NCI-H187 treated with DMSO at 0.1 percent for 48 hours (cell line): Measurements from ENCODE around the gene COL3A1.

ENCODE experiments used
- DNase-seq: peaks from one replicate; lab custom pipeline; 2025; lab: John Stamatoyannopoulos, UW

The COL3A1 gene

DNA sequence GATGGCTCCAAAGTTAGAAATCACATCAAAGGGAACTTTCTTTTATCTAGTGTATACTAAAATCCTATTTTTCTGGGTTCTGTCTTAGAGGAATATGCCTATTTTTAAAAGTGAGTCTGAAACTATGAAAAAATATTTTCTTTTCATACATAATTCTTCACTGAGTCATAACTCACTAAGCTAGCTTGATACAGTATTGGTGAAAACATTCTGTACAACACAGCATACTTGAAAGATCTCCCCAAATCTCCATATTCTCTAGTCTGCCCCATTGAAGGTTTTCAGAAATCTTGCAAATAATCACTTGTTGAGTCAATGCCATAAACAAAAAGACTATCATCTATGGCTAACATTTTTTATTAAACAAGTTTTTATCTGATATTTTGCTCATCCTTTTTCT is 44.5 kb downstream of the COL3A1 start:
- no peak for DNase-seq

DNA sequence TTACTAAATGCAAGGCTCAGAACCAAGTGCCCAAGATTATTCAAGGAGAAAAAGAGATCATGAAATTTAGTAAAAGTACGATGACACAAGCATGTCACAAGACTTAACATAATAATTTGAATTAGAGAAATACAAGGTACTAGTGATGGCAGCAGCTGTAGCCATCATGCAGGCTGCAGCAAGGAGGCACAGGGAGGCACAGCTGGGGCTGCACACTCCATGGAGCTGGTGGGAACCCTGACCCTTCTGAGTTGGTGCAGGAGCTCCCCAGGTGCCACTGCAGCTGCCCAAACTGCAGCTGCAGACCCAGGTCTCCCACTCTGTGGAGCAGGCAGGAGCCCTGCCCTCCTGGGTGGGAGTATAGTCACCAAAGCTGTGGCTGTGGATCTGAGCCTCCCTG is 46.0 kb downstream of the COL3A1 start:
- DNase-seq = no peak

DNA sequence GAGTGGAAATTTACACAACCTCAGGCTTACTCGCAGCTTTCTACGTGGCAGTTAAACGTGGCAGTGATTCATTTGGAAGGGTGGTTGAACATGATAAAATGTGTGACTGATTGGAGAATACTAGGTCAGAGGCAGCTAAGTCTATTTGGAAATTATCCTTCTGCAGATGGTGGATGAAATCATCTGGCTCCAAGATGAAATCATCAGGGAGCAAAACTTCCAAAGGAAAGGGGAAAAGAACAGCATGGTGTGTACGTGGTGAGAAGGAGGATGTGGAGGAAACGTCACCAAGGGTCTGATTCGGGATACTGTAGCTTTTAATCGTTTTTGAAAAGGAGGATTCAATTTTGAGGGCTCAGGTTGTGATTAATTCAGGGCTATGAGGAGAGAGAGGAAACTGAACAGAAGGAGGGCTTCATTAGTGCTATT is 47.9 kb downstream of the COL3A1 start:
- DNase-seq = no peak

DNA sequence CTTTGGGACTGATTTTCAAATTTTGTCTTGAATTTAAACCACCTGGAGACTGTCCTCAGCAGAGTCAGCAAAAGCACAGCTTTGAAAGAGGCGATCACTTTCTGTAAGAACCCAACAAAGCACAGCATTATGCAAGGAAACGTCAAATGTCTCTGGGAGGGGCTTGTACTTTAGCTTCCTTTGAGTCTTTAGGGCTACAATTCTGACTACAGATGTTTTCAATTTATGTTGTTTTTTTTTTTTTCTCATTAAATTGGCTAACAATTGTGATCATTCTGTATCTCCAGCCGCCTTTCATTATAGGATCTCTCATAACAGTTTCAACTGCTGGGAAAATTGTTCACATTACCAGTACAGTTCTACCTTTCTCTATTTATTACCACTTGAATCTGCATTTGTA is 48.3 kb downstream of the COL3A1 start:
- DNase-seq = no peak

DNA sequence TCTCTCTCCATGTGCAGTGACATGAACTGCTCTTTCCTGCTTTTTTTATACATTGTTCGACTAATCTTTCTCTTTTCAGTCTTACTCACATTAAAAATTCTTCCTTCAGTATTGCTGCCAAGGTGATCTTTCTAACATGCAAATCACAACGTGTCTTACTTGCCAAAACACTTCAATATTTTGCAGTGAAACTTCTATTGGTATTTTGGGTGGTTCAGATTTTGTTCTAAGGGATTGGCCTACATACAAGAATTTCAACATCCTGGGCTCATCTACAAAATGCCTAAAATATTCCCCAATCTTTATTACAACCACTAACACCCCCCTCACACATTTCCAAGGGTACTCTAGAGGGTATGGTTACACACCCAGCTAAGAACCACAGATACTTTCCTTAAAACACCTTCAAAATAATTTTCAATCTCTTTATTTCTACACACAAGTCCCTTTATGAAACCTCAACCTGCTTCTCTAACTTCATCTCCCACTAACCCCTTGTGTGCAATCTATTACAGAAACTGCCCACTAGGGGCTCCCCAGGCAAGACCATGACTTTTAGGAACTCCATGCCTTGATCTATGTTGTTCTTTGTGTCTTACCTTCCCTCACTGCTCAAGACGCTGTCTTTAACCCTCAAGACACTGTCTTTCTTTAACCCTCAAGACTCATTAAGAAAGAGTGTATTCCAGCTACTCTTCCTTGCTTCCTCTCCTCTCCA is 50.9 kb downstream of the COL3A1 start:
- DNase-seq = no peak

DNA sequence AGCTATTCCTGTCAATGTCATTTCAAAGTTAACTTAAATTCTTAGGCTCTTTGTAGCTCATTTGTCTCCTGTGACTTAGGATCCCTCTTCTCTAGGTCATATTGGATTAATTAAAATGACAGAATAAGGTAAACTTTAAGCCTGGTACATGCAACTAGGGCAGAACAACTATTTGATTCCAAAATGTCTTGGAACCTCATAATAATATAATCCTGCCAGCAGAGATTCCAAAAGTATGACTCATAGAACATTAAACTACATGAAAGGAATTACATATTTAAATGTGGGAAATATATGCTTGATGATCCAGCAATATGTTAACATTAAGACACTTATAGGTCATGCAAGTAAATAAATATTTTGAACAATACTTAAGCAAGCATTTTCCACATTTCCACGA is 63.3 kb downstream of the COL3A1 start:
- DNase-seq = no peak

DNA sequence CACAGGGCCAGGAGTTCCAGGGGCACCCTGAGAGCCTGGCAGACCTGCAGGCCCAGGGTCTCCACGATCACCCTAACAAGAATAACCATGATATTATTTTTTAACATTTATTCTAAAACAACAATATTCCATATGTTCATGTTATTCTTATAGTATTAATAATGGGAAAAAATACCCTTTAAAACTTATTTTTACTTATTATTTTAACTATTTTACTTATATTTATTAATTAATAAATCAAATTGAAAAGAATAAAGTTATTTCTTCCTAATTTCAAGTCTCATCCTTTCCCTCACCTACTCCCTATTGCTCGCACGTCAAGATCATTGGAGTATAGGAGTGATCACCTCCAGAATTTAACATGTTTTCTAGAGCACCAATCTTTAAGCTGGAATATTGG is 71.7 kb downstream of the COL3A1 start:
- no peak for DNase-seq

DNA sequence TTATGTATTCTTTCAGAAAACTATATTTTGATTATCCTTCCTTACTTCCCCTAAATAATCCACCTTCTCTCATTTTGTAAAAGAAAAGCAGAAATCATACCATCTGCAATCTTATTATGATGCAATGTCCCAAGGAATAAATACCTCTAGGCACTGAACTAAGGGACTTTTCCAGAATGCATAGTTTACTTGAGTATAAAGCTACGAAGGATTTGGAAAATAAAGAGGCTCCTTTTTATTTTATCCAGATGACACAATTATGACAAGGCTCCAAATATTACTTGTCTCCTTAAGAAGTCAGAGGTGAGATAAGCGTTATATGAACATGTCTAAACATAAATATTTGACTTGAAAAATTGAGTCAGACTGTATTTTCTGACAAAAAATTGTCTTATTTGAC is 72.1 kb downstream of the COL3A1 start:
- DNase-seq = no peak

DNA sequence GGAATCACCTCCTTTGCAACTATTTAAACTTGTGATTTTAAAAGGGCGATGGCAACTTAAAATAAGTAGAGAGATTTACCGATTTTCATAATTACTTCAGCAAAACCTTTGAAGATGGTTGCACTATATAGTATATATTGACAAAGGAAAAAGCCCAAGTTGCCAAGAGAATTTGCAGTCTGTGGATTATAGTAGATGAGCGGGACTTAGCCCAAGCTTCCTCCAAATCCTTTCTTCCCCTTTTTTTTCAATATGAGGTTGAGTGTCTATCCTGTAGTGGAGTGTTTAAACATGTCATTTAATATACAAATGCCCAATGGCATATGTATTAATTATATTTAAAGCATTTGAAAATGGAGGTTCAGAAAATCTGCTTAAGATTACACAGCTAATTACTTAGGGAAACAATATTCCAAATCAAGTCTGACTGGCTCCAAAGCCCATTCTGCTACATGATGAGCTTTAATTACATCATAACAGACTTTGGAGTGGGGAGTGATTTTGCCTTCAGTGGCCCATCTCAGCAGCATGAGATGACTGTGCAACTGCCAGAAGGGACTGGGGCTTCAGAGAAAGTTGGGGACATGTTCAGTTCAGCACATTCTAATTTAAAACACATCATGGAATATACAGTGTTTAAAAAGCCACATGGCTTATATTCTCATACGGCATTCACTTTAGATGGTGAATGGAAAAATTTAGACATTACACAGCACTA is 73.2 kb downstream of the COL3A1 start:
- no peak for DNase-seq

DNA sequence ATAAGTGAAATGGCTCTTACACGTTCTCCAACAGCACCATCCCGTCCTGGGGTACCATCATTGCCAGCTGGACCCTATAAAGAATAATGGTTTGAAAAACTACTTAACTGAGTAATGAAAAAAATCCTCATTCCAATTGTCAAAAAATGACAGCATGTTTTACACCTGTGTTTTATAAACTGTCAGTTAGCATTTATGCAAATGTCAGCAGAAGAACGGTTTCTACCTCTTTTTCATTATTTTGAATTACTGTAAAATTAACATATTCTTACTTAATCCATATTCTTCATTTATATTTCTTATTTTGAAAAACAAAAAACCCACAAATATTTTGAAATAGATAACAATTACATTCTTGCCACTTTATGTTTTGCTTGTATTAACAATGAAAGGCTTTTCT is 74.0 kb downstream of the COL3A1 start:
- no peak for DNase-seq

DNA sequence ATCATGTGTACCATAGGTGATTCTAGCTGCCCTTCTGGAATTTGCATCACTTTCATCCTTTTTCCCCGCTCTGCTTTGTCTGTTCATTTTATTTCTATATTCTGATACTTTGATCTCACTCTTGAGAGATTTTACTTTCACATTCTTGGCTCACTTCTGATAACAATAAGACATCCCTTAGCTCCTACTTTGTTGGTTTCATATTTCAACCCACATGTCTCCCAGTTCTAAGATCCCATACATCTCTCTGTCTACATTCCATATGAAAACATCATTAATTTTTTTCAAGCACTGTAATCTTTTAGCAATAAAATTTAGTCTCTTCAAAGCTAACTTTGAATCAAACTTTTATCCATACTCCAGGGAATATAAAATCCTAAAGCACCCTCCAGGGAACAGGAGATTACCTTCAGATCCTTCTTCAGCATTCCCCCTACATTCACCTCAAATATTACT is 75.6 kb downstream of the COL3A1 start:
- no peak for DNase-seq

DNA sequence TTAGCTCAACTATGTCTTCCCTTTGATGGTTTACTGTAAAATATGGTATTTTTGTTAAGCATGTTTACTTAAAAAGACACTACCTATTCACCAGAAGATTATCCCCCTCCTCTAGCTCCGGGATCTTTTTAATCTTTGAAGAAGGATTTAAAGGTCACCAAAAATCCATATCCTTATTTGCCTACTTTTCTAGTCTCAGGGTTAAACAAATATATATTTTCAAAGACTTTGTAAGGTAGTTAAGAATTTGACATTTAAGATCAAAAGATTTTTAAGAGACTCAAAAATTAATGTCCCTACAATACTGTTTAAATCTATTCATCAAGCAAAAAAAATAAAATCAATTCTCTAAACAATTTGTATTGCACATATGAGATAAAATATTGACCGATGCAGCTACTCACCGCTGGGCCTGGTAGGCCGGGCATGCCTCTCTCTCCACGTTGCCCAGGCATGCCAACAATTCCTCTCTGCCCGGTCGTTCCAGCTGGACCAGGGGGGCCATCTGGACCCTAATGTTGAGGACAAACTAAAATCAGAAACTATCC is 76.1 kb downstream of the COL3A1 start:
- no peak for DNase-seq

DNA sequence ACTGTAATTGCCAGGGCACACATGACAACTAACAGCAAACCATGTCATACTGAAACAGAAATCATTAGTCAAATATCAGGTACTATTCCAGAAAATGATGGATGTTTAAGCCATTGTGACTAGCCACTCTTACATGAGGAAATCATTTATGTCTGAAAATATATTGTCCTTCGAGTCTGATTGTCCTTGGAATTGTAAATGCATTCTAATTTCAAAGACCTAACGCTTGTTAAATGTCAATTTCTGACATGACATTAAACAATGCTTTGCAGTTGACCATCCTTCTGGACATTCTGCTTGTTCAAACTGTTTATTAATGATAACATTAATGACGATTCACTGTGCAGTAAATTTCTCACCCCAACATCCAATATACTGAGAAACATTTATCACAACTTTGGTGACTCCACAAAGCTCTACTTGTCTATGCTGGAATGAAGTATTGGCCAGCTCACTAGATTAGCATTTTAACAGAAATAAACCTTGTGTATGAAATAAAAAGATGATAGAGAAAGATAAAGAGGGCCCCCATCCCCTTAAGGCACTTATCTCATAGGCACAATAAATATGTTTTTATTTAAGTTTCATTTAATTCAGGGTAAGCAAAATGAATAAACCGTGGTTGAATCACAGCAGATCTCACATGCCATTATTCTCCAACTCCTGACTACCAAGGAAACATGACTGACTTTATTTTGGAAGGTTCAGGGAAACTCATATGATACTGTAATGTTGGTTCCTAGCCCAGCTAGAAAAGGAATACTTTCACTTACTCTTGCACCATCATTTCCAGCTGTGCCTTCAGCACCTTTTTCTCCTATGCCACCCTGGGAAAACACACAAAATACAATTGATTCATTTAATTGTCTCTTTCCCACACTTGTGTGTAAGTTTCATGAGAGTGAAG is 82.3 kb downstream of the COL3A1 start:
- DNase-seq = no peak

DNA sequence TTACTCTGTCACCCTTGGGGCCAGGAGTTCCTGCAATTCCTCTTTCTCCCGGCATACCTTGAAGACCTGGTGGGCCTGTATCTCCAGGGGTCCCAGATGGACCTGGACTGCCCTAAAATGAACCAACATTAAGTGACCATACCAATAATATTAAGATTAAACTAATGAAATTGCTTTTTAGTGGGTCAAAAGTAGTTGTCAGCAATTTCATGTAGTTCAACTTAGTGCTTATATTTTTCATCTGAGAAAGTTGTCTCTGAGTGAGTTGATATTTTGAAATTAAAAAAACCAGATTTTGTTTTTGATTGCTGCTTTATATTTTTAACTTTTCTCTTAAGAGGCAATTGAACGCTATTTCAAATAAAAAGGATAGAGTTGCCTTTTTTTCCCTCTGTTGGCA is 83.1 kb downstream of the COL3A1 start:
- DNase-seq = no peak

DNA sequence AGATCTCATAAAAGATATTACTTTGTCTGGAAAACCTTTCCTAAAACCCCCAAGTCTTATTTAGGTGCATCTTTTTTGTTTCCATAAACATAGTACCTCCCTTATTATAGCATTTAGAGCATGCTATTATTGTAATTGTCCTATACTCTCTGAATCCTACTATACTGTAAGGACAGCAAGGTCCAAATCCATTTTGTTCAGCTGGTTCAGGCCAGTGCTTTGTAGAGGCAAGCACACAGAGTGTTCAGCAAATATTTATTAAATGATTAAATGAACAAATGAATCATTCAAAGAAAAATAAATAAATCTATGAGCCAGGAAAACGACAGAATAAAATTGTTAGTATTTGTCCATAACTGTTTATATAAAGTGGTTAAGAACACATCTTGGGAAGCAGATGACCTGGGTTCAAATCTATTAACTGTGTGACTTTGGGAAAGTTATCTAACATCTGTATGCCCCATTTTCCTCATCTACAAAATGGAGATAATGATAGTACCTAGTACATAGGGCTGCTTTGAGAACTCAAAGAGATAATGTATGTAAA is 86.0 kb downstream of the COL3A1 start:
- DNase-seq = no peak
